Spleen (tissue), 11 donors: ENCODE measurements around the gene TMEM35B. TPM values are rescaled to one million over a fixed set of nuclear protein-coding genes. Genes with fewer than 3 reads are reported as not detected.

Experiments used
- DNase-seq: peaks from one replicate; pipeline ENCODE4 v3.0.0-alpha.2; 2020
- H3K27ac ChIP-seq, 8 donors: fragments of 200-600 bp; sonication (generic) in 7 of 8; 1 replicate in 4 of 8; 2 replicates in 4 of 8; pipeline versions ENCODE4 v1.5.0 to v1.8.0; 2016 to 2021; ENCODE audit warnings: inconsistent platforms in 4 of 8, mild to moderate bottlenecking in 4 of 8, moderate library complexity in 1 of 8
- H3K27me3 ChIP-seq, 7 donors: fragments of 200-600 bp; sonication (generic) in 6 of 7; replicated peaks in 1 of 7; 1 replicate in 4 of 7; 2 replicates in 3 of 7; pipeline versions ENCODE4 v1.5.0 to v1.8.0; 2016 to 2021; ENCODE audit warnings: inconsistent platforms in 3 of 7, mild to moderate bottlenecking in 1 of 7
- H3K36me3 ChIP-seq, 6 donors: fragments of 200-600 bp; sonication (generic) in 5 of 6; 1 replicate in 4 of 6; 2 replicates in 2 of 6; pipeline versions ENCODE4 v1.5.0 to v1.8.0; 2016 to 2021; ENCODE audit warnings: inconsistent platforms in 2 of 6
- H3K4me1 ChIP-seq, 6 donors: fragments of 200-600 bp; sonication (generic) in 5 of 6; 1 replicate in 3 of 6; 2 replicates in 3 of 6; pipeline versions ENCODE4 v1.5.0 to v1.8.0; 2016 to 2021; ENCODE audit warnings: inconsistent platforms in 3 of 6
- H3K4me3 ChIP-seq, 8 donors: fragments of 200-600 bp; sonication (generic) in 7 of 8; 1 replicate in 4 of 8; 2 replicates in 4 of 8; pipeline versions ENCODE4 v1.5.0 to v1.8.0; 2016 to 2021; ENCODE audit warnings: inconsistent platforms in 4 of 8, mild to moderate bottlenecking in 4 of 8, moderate library complexity in 2 of 8
- H3K9me3 ChIP-seq, 8 donors: fragments of 200-600 bp; sonication (generic) in 7 of 8; 1 replicate in 4 of 8; 2 replicates in 4 of 8; pipeline versions ENCODE4 v1.5.0 to v1.8.0; 2016 to 2021; ENCODE audit warnings: inconsistent platforms in 4 of 8
- POLR2A ChIP-seq, 3 donors: fragments of 450-650 bp; IDR thresholded peaks; one replicate each; pipeline ENCODE4 v1.5.1; 2017; ENCODE audit warnings: antibody characterized with exemption in 3 of 3, mild to moderate bottlenecking in 1 of 3
- POLR2AphosphoS5 ChIP-seq, 3 donors: sonication (generic); formaldehyde crosslinking; IDR thresholded peaks; one replicate each; pipeline ENCODE4 v1.5.1; 2017; ENCODE audit warnings: antibody characterized with exemption in 3 of 3
- WGBS, 5 donors: extraction: QIAGEN DNeasy Blood & Tissue Kit in 3 of 5; methylation state at CpG; one replicate each; pipeline versions ENCODE4 v1.1.5 to v1.1.7; 2013 to 2018; 5-methylcytosine and 5-hydroxymethylcytosine counted together
- intact Hi-C: fragments of 100-400 bp; cut with DNase I; formaldehyde crosslinking; loops from one replicate; pipeline ENCODE4 v1.15.0; 2023; ENCODE audit warnings: low total_unique reads
- polyA plus RNA-seq, 3 donors: library from polyadenylated mRNA; stranded (reverse); fragments of 200-250 nt; gene quantifications; one replicate each; pipeline ENCODE4 v1.2.1, GENCODE V29; 2013
- total RNA-seq, 7 donors: library from RNA; depleted of rRNA in 3 of 7; stranded (reverse); fragments of >200 nt in 3 of 7; fragmentation: NEBNext Ultra II Directional in 4 of 7; extraction: Animal tissue kit (Norgen Biotek cat#: 25700) in 4 of 7; gene quantifications; one replicate each; pipeline versions ENCODE4 v1.1.0 to v1.2.1, GENCODE V29; 2016 to 2021
- TF ChIP-seq, protein P1 (sequence below), 11 experiments: fragments of 200-600 bp in 7 of 11; fragments of 450-650 bp in 4 of 11; sonication (generic) in 4 of 11; IDR thresholded peaks in 8 of 11; conservative IDR thresholded peaks in 3 of 11; 1 replicate in 7 of 11; 2 replicates in 4 of 11; pipeline versions ENCODE4 v1.4.0 to v1.8.0; 2016 to 2021; ENCODE audit warnings: antibody characterized with exemption in 11 of 11, inconsistent platforms in 4 of 11, mild to moderate bottlenecking in 1 of 11
- donor health status: healthy with polysubstance abuse.
- donor health status: DM: no; HTN: no; CAD: no; lungs with moderate emphysema.
- donor health status: DM: no; HTN: no; CAD: no.
- donor health status: Bipolar disorder and iron deficiency.
- donor health status: healthy.
- donor health status: DM: no; HTN: no; CAD: no.
- donor health status: DM: yes; HTN: yes; CAD: no.

Gene TMEM35B
- total and polyA plus RNA-seq, 10 donors, result 24.8 to 50.9 (median 34.2) TPM

DNA sequence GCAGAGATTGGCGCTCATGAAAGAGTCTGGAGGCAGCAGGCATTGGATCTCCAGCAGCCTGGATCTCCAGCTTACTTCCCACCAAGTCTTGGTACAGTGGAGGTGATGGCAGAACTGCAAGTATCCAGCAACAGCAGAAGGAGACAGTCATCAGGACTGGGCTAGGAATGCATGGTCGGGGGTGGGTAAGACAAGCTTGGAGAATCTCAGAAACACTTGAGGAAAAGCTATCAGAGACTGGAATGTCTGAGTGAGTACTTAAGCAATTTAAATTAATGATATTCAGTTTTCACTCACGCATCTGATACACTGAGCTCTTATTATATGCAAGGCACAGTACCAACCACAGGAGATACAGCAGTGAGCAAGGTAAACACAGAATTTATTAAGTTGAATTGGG lies 9.8 kb downstream of the TMEM35B start:
- H3K27ac ChIP-seq, result no peak overlapping the region
- 88 to 97% (median 95%) methylated on average over 3 of the region's 3 CpGs for WGBS, 5 donors
- no peaks in the 10 kb centered on the region for H3K9me3 ChIP-seq
- peaks cover 0 to 29% (median 2%) of the 10 kb centered on the region in 6 donors for H3K36me3 ChIP-seq
- no peak for DNase-seq
- peaks cover 0 to 3% (median 0%) of the 10 kb centered on the region in 7 donors for H3K27me3 ChIP-seq
- intact Hi-C loops, result no loop called here
- H3K4me3 ChIP-seq, result no peak overlapping the region
- TF ChIP-seq POLR2A (IDR thresholded peaks at IDR 0.05), result no peak
- TF ChIP-seq, protein P1, sequence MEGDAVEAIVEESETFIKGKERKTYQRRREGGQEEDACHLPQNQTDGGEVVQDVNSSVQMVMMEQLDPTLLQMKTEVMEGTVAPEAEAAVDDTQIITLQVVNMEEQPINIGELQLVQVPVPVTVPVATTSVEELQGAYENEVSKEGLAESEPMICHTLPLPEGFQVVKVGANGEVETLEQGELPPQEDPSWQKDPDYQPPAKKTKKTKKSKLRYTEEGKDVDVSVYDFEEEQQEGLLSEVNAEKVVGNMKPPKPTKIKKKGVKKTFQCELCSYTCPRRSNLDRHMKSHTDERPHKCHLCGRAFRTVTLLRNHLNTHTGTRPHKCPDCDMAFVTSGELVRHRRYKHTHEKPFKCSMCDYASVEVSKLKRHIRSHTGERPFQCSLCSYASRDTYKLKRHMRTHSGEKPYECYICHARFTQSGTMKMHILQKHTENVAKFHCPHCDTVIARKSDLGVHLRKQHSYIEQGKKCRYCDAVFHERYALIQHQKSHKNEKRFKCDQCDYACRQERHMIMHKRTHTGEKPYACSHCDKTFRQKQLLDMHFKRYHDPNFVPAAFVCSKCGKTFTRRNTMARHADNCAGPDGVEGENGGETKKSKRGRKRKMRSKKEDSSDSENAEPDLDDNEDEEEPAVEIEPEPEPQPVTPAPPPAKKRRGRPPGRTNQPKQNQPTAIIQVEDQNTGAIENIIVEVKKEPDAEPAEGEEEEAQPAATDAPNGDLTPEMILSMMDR (IDR thresholded peaks at IDR 0.05 in 8 of 11, conservative IDR thresholded peaks at IDR 0.05 in 3 of 11), result no peak
- no peak for TF ChIP-seq POLR2AphosphoS5 (IDR thresholded peaks at IDR 0.05)
- H3K4me1 ChIP-seq, result peaks cover 0 to 2% (median 0%) of the 10 kb centered on the region in 6 donors

GRCh38 chr1:34974626-34975025 lies 10.5 kb downstream of the TMEM35B start:
- Histone ChIP-seq H3K9me3 (no peaks in the 10 kb centered on the region), H3K4me3 (no peak overlapping the region), H3K4me1 (no peaks in the 10 kb centered on the region), H3K27ac (no peak overlapping the region), H3K27me3 (peaks cover 0 to 3% (median 0%) of the 10 kb centered on the region in 7 donors), H3K36me3 (peaks cover 0 to 29% (median 2%) of the 10 kb centered on the region in 6 donors)
- no peak for DNase-seq
- 66 to 75% (median 74%) methylated on average over 8 of the region's 8 CpGs for WGBS, 5 donors
- intact Hi-C loops, result no loop called here
- TF ChIP-seq, protein P1 (IDR thresholded peaks at IDR 0.05 in 8 of 11, conservative IDR thresholded peaks at IDR 0.05 in 3 of 11), result no peak
- TF ChIP-seq POLR2AphosphoS5 (IDR thresholded peaks at IDR 0.05) (no peak), POLR2A (IDR thresholded peaks at IDR 0.05) (no peak)

- no peak for DNase-seq
- intact Hi-C loops, result no loop called here
- WGBS, 5 donors, result 91 to 100% (median 94%) methylated on average over 3 of the region's 3 CpGs
- Histone ChIP-seq H3K36me3 (peaks cover 0 to 19% (median 2%) of the 10 kb centered on the region in 6 donors), H3K9me3 (peaks cover 0 to 7% (median 2%) of the 10 kb centered on the region in 8 donors), H3K4me1 (no peaks in the 10 kb centered on the region), H3K27ac (no peak overlapping the region), H3K27me3 (peaks cover 0 to 3% (median 0%) of the 10 kb centered on the region in 7 donors), H3K4me3 (no peak overlapping the region)
- TF ChIP-seq, protein P1 (IDR thresholded peaks at IDR 0.05 in 8 of 11, conservative IDR thresholded peaks at IDR 0.05 in 3 of 11), result no peak
- TF ChIP-seq POLR2A (IDR thresholded peaks at IDR 0.05) (no peak), POLR2AphosphoS5 (IDR thresholded peaks at IDR 0.05) (no peak)
Measured at GRCh38 chr1:34973326-34973725, 11.8 kb downstream of the TMEM35B start.

GRCh38 chr1:34970829-34971228 lies 14.3 kb downstream of the TMEM35B start:
- DNase-seq, result no peak
- WGBS, 5 donors, result 37 to 67% (median 63%) methylated on average over 5 of the region's 5 CpGs
- TF ChIP-seq POLR2A (IDR thresholded peaks at IDR 0.05) (no peak), POLR2AphosphoS5 (IDR thresholded peaks at IDR 0.05) (no peak)
- peaks cover 0 to 3% (median 0%) of the 10 kb centered on the region in 7 donors for H3K27me3 ChIP-seq
- peaks cover 0 to under 1% (median 0%) of the 10 kb centered on the region in 6 donors for H3K36me3 ChIP-seq
- intact Hi-C loops, result no loop called here
- peaks cover 0 to 7% (median 2%) of the 10 kb centered on the region in 8 donors for H3K9me3 ChIP-seq
- no peaks in the 10 kb centered on the region for H3K4me1 ChIP-seq
- no peak overlapping the region for H3K4me3 ChIP-seq
- no peak overlapping the region for H3K27ac ChIP-seq
